Fibroblast of lung (primary cell): Measurements from ENCODE around the gene ROBO1. TPM values are rescaled to one million over a fixed set of nuclear protein-coding genes. Genes with fewer than 3 reads are reported as not detected.

Source experiments
- DNase-seq, 2 donors: peaks; one replicate each; pipeline versions ENCODE4 v3.0.0 to v3.0.0-alpha.2; 2010; ENCODE audit warnings: low read depth in 2 of 2
- H2AFZ ChIP-seq: 2 replicates; pipeline ENCODE4 v1.5.1; 2012; ENCODE audit warnings: low read length, control low read depth, inconsistent platforms
- H3K27ac ChIP-seq: 2 replicates; pipeline ENCODE4 v1.5.1; 2011; ENCODE audit warnings: low read length, control low read depth; ENCODE audit not compliant: insufficient read depth
- H3K27me3 ChIP-seq: 2 replicates; pipeline ENCODE4 v1.5.1; 2011; ENCODE audit warnings: mild to moderate bottlenecking, low read length; ENCODE audit not compliant: control insufficient read depth, insufficient read depth
- H3K36me3 ChIP-seq: 2 replicates; pipeline ENCODE4 v1.5.1; 2011; ENCODE audit warnings: low read length; ENCODE audit not compliant: control insufficient read depth, insufficient read depth
- H3K4me1 ChIP-seq: 2 replicates; pipeline ENCODE4 v1.5.1; 2011; ENCODE audit warnings: low read length; ENCODE audit not compliant: control insufficient read depth, insufficient read depth; ENCODE audit errors: extremely low read depth
- H3K4me2 ChIP-seq: 2 replicates; pipeline ENCODE4 v1.5.1; 2011; ENCODE audit warnings: low read length, control low read depth; ENCODE audit not compliant: insufficient read depth; ENCODE audit errors: extremely low read depth
- H3K4me3 ChIP-seq, 4 experiments: fragments of 200-600 bp in 1 of 4; sonication (generic) in 1 of 4; replicated peaks in 1 of 4; 2 replicates each; pipeline ENCODE4 v1.5.1; 2011 to 2016; ENCODE audit warnings: low read length in 4 of 4, low read depth in 3 of 4, mild to moderate bottlenecking in 3 of 4, control low read depth in 2 of 4, inconsistent platforms in 1 of 4, mixed read lengths in 1 of 4; ENCODE audit not compliant: insufficient read depth in 1 of 4; ENCODE audit errors: control extremely low read depth in 1 of 4
- H3K79me2 ChIP-seq: 2 replicates; pipeline ENCODE4 v1.5.1; 2012; ENCODE audit warnings: mild to moderate bottlenecking, low read length, inconsistent platforms; ENCODE audit not compliant: control insufficient read depth, insufficient read depth
- H3K9ac ChIP-seq: 2 replicates; pipeline ENCODE4 v1.5.1; 2011; ENCODE audit warnings: mild to moderate bottlenecking, low read length, control low read depth; ENCODE audit not compliant: insufficient read depth
- H3K9me3 ChIP-seq: 2 replicates; pipeline ENCODE4 v1.5.1; 2012; ENCODE audit warnings: low read depth, low read length; ENCODE audit not compliant: control insufficient read depth, insufficient read depth
- H4K20me1 ChIP-seq: 2 replicates; pipeline ENCODE4 v1.5.1; 2011; ENCODE audit warnings: low read length; ENCODE audit not compliant: control insufficient read depth, insufficient read depth; ENCODE audit errors: extremely low read depth
- CTCF ChIP-seq, 2 donors: IDR thresholded peaks in 1 of 2; conservative IDR thresholded peaks in 1 of 2; 1 replicate in 1 of 2; 2 replicates in 1 of 2; pipeline ENCODE4 v1.5.1; 2011 to 2012; ENCODE audit warnings: low read length in 2 of 2, control low read depth in 1 of 2, inconsistent platforms in 1 of 2, low read depth in 1 of 2, mild to moderate bottlenecking in 1 of 2
- EZH2 ChIP-seq: IDR thresholded peaks from 2 replicates; pipeline ENCODE4 v1.5.1; 2012; ENCODE audit warnings: low read length, control low read depth, mild to moderate bottlenecking; ENCODE audit errors: missing control alignments
- polyA plus RNA-seq, 2 donors: library from polyadenylated mRNA; depleted of rRNA in 1 of 2; stranded (reverse) in 1 of 2; unstranded in 1 of 2; fragments of >200 nt; gene quantifications; 2 replicates each; pipeline ENCODE4 v1.2.1, GENCODE V29; 2011 to 2012; ENCODE audit warnings: missing spikeins in 1 of 2
- total RNA-seq: library from RNA; depleted of rRNA; stranded (reverse); fragments of >200 nt; gene quantifications from 2 replicates; pipeline ENCODE4 v1.2.1, GENCODE V29; 2014

The ROBO1 gene
- total and polyA plus RNA-seq, 2 donors (not counting 1 experiment from before 2014, with no cell fraction given) = 53.8 to 104 TPM

GRCh38 chr3:79074558-79074957, 693.2 kb downstream of the ROBO1 start:
- H3K27me3 ChIP-seq = no peaks in the 10 kb centered on the region
- no peaks in the 10 kb centered on the region for H3K79me2 ChIP-seq
- TF ChIP-seq CTCF (conservative IDR thresholded peaks at IDR 0.05 in 1 of 2, IDR thresholded peaks at IDR 0.05 in 1 of 2; ENCODE audit: low read depth in 1 of 2, low read length in 2 of 2) = no peak
- TF ChIP-seq EZH2 = no peak
- H4K20me1 ChIP-seq = no peaks in the 10 kb centered on the region
- no peaks in the 10 kb centered on the region for H3K4me1 ChIP-seq
- H3K36me3 ChIP-seq = no peaks in the 10 kb centered on the region
- H3K9ac ChIP-seq = no peak overlapping the region
- no peak overlapping the region for H3K4me2 ChIP-seq
- no peaks in the 10 kb centered on the region for H3K9me3 ChIP-seq
- no peak overlapping the region for H3K4me3 ChIP-seq
- no peak overlapping the region for H2AFZ ChIP-seq
- H3K27ac ChIP-seq = no peak overlapping the region
- no peak for DNase-seq

GRCh38 chr3:79067734-79068133, 700.1 kb downstream of the ROBO1 start:
- no peaks in the 10 kb centered on the region for H3K4me1 ChIP-seq
- H3K27me3 ChIP-seq = no peaks in the 10 kb centered on the region
- no peaks in the 10 kb centered on the region for H3K36me3 ChIP-seq
- H3K4me2 ChIP-seq = no peak overlapping the region
- TF ChIP-seq CTCF (conservative IDR thresholded peaks at IDR 0.05 in 1 of 2, IDR thresholded peaks at IDR 0.05 in 1 of 2; ENCODE audit: low read depth in 1 of 2, low read length in 2 of 2) (no peak), EZH2 (no peak)
- no peak overlapping the region for H2AFZ ChIP-seq
- no peaks in the 10 kb centered on the region for H3K9me3 ChIP-seq
- no peak overlapping the region for H3K9ac ChIP-seq
- no peaks in the 10 kb centered on the region for H3K79me2 ChIP-seq
- H3K4me3 ChIP-seq = no peak overlapping the region
- DNase-seq = no peak
- no peak overlapping the region for H3K27ac ChIP-seq
- no peaks in the 10 kb centered on the region for H4K20me1 ChIP-seq

- Histone ChIP-seq H3K9ac (no peak overlapping the region), H3K4me2 (no peak overlapping the region), H3K9me3 (no peaks in the 10 kb centered on the region), H3K36me3 (no peaks in the 10 kb centered on the region), H3K27ac (no peak overlapping the region), H3K4me1 (no peaks in the 10 kb centered on the region), H3K27me3 (no peaks in the 10 kb centered on the region), H2AFZ (no peak overlapping the region), H3K4me3 (no peak overlapping the region), H4K20me1 (no peaks in the 10 kb centered on the region), H3K79me2 (no peaks in the 10 kb centered on the region)
- no peak for DNase-seq
- TF ChIP-seq EZH2 (no peak), CTCF (conservative IDR thresholded peaks at IDR 0.05 in 1 of 2, IDR thresholded peaks at IDR 0.05 in 1 of 2; ENCODE audit: low read depth in 1 of 2, low read length in 2 of 2) (no peak)
These were observed 701.3 kb downstream of the ROBO1 start for GRCh38 chr3:79066481-79066880.
